KBM-7 (cell line): Measurements from ENCODE around the gene MTRF1.
"Not testable (repeated sequence)": the region's sequence is repeated elsewhere in the genome, so short reads cannot be mapped to it uniquely, and the experiment has no call there.

ENCODE experiments used
- DNase-seq: peaks from one replicate; pipeline ENCODE4 v3.0.0-alpha.2; 2015
- in situ Hi-C: fragments of 300-500 bp; cut with MboI; formaldehyde crosslinking; loops from 2 replicates; pipeline ENCODE4 v1.14.3; 2020; ENCODE audit warnings: low sequenced_read_pairs, low pct_unique_long_range_greater_than_20kb, mixed read lengths

MTRF1 gene

GRCh38 chr13:41284512-41285288 is 21.3 kb upstream of the MTRF1 start:
- DNase-seq: no peak
- in situ Hi-C loops: no loop called here

- in situ Hi-C loops: no loop called here
- peak; percentile 69 for DNase-seq
Measured at GRCh38 chr13:41282129-41282571, 18.8 kb upstream of the MTRF1 start.

GRCh38 chr13:41279156-41279555 is 15.8 kb upstream of the MTRF1 start:
- DNase-seq, in situ Hi-C loops: not testable (repeated sequence)

- no peak for DNase-seq
- in situ Hi-C loops: no loop called here
Measured at GRCh38 chr13:41276824-41277223, 13.4 kb upstream of the MTRF1 start.

GRCh38 chr13:41274881-41275280 is 11.5 kb upstream of the MTRF1 start:
- in situ Hi-C loops: no loop called here
- no peak for DNase-seq

- in situ Hi-C loops: no loop called here
- no peak for DNase-seq
Measured at GRCh38 chr13:41273831-41274441, 10.6 kb upstream of the MTRF1 start.

GRCh38 chr13:41271456-41272285 is 8.3 kb upstream of the MTRF1 start:
- in situ Hi-C loops: no loop called here
- no peak for DNase-seq

- DNase-seq: peak; percentile 72
- in situ Hi-C loops: no loop called here
Measured at GRCh38 chr13:41268764-41269163, 5.4 kb upstream of the MTRF1 start.

- in situ Hi-C loops: no loop called here
- no peak for DNase-seq
Measured at GRCh38 chr13:41267106-41267505, 3.7 kb upstream of the MTRF1 start.

GRCh38 chr13:41259875-41260501 is 3.4 kb downstream of the MTRF1 start:
- no peak for DNase-seq
- in situ Hi-C loops: no loop called here

- in situ Hi-C loops: no loop called here
- no peak for DNase-seq
Measured at GRCh38 chr13:41257535-41257934, 5.8 kb downstream of the MTRF1 start.

GRCh38 chr13:41254902-41255301 is 8.5 kb downstream of the MTRF1 start:
- no peak for DNase-seq
- in situ Hi-C loops: no loop called here

- in situ Hi-C loops: no loop called here
- no peak for DNase-seq
Measured at GRCh38 chr13:41250993-41251392, 12.4 kb downstream of the MTRF1 start.

- in situ Hi-C loops: no loop called here
- DNase-seq: no peak
Measured at GRCh38 chr13:41246969-41247680, 16.3 kb downstream of the MTRF1 start.

- DNase-seq: no peak
- in situ Hi-C loops: no loop called here
Measured at GRCh38 chr13:41244556-41244955, 18.8 kb downstream of the MTRF1 start.

GRCh38 chr13:41241626-41242025 is 21.8 kb downstream of the MTRF1 start:
- DNase-seq: no peak
- in situ Hi-C loops: no loop called here

- DNase-seq: no peak
- in situ Hi-C loops: no loop called here
Measured at GRCh38 chr13:41236369-41236768, 27.0 kb downstream of the MTRF1 start.

GRCh38 chr13:41232578-41233480 is 30.5 kb downstream of the MTRF1 start:
- DNase-seq: no peak
- in situ Hi-C loops: no loop called here
